Activated CD8-positive, alpha-beta memory T cell treated with anti-CD3 and anti-CD28 coated beads, Interleukin-2, amount 50 U/mL, for 24 hours (primary cell): ENCODE results near the gene MRPL16.

Experiments
- DNase-seq: peaks from one replicate; pipeline ENCODE4 v3.0.0-alpha.2; 2020; ENCODE audit errors: extremely low read depth

The MRPL16 gene

DNA sequence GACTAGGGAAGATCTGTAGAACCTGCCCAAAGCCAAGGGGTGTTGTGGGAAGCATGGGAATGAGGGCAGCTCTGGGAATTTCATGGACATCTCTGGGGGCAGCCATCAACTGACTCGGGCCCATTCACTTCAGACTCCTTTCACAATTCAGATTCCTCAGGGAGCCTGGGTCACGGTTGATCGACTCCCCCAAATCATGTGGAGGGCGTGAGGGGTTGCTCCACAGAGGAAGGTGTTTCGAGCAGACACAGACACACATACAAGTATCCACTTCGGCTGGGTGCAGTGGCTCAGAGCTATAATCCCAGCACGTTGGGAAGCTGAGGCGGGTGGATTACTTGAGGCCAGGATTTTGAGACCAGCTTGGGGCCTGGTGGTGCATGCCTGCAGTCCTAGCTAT is 39.7 kb downstream of the MRPL16 start:
- no peak for DNase-seq

DNA sequence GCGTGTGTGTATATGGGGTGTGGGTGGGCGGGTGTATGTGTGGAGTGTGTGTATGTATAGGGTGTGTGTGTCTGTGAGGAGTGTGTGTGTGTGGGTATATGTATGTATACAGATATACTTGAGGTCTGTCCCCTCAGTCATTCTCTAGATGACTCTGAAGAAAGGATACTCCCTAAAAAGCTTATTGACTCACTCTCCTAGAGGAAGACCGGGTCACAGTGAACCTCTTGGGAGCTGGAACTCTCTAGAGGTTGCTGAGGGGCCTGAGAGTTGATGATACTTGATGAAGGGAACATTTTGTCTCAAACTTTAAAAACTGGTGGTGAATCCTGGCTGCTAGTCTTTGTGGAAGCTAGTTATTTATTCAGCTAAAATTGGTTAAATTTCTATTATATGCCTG is 40.3 kb downstream of the MRPL16 start:
- no peak for DNase-seq

DNA sequence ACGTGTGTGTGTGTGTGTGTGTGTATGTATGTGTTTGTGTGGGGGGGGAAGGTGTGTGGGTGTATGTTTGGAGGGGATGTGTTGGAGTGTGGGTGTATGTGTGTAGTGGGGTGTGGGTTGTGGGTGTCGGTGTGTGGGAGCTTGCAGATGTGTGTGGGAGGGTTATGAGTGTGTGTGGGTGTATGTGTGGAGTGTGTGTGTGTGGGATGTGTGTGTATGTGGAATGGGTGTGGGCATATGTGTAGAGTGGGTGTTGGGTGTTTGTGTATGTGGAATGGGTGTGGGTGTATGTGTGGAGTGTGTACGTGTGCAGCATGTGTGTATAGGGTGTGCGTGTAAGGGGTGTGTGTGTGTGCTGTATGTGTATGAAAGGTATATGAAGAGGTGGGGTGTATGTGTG is 40.8 kb downstream of the MRPL16 start:
- no peak for DNase-seq

DNA sequence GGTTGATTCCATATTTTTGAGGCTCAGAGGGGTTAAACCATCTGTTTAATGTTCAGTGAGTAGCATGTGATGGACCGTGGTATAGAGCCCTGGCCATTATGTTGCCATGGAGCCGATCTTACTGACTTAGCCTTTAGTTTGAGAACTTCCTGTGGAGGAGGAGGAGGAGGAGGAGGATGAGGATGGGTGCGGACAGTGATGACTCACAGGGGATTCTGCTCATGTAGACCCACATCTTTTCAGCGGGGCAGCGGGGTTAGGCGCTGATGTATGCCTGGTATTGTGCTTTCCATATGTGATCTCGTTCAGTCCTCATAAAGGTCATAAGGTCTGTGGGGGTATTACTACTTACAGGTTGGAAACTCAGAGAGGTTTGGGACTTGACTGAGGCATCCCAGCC is 41.5 kb downstream of the MRPL16 start:
- DNase-seq, result no peak

DNA sequence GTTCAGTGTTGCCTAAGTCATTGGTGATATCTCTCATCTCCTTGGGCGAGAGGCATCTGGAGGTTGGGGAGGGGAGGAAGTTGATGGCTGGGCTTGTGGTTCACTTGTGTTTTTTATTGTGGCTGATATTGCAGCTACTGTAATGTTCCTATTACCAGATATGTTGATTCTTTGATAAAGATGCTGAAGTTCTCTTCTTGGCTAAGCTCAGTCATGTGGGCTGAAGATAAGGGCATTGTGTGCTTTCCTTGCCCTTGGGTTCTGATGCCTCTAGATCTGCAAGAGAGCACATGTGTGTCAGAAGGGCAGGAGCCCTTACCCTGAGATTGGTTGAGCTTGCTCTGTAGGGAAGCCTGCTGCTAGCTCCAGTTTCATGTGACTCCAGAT is 43.4 kb downstream of the MRPL16 start:
- DNase-seq, result no peak

DNA sequence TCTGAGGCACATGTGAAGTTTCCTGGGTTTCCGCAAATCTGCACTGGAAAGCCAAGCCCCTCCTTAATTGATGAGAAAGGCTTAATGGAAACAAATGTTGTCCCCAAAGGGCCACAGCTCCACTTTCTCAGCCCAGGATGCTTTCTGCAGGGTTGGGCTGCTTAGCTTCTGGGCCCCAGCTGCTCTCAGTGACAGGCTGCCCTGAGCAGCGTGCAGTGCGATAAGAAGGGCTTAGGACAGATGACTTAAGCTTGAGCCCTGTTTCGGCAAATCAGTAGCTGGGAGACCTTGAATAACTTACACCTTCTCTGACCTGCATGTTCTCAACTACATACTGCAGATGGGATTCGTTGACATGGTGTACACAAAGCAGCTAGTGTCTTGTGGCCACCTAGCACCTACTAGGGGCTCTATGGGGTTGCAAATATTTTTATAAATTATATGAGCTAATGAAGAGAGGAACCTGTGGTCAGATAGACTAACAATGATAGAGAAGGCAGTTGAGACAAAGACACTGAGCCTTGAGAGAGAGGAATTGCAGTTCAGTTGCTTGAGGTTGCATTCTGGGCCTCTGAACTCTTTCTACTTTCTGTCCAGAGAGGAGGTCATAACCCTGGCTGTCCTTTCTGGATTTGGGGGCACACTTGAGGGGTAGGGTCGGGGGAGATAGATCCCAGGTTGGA is 43.9 kb downstream of the MRPL16 start:
- DNase-seq, result no peak

DNA sequence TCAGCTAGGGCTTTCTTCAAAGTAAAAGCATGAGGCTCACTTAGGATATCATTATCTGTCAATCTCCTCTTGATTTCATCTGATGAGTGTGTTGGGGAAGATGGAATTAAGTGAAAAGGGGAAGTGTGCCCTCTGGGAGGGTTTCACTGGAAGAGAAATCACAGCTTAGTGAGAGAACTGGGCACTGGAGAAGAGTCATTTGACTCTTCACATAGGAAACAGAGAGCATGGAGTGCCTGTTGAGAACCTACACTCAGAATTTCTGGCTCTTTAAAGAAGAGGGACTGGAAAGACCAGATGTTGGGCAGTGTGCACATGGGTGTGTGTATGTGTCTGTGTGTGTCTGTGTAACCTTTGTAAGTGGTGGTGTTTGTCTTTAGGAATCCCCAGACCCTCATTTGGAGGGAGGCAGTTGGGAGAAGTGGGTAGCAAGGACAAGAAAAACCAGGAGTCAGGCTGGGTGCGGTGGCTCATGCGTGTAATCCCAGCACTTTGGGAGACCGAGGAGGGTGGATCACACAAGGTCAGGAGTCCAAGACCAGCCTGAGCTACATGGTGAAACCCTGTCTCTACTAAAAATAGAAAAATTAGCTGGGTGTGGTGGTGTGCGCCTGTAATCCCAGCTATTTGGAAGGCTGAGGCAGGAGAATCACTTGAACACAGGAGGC is 45.4 kb downstream of the MRPL16 start:
- no peak for DNase-seq

DNA sequence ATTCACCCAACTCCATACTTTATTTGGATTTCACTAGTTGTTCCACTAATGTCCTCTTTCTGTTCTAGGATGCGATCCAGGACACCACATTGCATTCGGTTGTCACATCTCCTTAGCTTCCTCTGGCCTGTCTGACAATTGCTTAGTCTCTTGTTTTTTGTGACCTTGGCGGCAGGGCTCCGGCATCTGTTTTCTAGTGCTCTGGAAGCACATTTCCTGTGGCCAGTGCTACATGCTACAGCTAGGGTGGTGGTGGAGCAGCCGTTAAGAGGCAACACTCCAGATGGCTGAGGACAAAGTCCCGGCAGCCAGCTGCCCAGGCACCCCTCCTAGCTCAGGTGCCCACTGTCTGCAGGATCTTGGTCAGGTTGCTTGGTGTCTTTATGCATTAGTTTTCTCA is 48.6 kb downstream of the MRPL16 start:
- DNase-seq, result no peak

DNA sequence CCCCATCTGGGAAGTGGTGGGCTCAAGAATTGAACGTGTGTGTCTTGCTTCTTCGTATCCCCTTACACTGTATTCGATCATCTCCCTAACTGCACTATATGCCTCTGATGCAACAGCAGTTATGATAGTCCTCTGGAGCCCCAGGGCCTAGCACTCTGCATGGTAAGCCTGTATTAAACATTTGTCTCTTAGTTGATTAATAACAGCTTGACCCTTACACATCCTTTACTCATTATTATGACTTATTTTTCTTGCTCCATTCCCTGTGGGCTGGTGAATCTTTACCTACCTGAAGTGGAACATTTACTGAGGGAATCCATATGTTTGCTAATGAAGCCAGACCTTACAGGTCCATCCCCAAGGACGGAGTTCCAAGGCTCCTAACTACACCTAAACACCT is 49.8 kb downstream of the MRPL16 start:
- DNase-seq, result no peak

DNA sequence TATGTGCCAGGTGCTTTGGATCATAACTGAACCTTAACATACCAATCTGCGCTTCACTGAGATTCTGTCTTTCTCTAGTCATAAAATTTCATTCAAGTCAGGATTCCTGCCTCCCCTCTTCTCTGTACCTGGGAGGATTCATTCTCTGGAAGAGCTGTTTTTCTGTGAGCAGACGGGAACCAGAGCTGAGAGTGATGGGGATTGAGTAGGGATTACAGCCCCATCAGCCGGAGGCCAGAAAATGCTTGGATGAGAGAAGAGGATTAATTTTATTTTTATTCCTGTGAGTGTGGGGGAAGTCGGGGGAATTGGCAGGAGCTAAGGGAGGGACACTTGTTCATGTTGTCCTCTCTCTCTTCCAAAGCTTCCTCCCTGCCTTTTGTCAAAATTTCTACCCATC is 50.7 kb downstream of the MRPL16 start:
- no peak for DNase-seq

DNA sequence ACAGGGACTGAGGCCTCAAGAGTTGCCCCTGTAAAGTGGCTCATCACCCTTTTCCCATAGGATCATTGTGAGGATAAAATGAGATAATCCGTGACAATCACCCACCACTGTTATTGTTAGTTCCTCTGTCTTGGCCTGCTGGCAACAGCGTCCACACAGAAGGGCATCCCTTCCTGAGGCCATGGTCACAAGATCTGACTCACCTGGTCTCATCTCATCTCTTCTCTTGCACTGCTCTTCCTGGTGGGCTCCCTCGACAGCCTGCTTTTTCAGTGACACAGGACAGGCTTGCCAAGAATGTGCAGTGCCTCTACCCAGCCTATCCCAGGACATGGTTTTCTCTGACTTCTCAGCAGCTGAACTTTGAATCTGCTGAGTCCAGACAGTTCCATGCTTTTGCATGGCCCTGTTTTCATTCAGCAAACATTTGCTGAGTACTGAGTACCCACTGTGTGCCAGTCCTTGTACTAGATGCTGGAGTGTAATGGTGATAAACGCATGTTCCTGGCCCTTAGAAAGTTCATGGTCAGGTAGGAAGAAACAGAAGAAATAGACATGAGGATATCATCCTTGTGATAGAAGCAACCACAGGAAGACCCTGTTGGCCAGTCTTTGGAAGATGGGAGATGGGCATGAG is 52.1 kb downstream of the MRPL16 start:
- no peak for DNase-seq

DNA sequence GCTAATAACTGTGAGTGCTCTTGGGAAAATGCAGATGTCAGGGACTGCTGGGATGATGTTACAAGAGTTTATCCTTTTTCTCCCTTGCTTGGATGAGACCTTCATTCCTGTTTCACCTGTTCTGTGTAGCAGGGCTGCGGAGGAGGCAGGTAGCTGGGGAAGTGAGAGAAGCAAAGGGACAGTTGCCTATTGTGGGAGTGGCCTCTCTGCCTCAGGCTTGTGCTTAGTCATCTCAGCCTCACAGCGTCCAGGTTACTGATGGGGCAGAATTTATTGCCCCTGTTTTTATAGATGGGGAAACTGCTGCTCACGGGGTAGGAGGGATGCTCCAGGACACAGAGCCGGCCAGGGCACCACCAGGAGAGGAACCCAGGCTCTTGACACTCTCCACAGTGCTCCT is 53.7 kb downstream of the MRPL16 start:
- no peak for DNase-seq

DNA sequence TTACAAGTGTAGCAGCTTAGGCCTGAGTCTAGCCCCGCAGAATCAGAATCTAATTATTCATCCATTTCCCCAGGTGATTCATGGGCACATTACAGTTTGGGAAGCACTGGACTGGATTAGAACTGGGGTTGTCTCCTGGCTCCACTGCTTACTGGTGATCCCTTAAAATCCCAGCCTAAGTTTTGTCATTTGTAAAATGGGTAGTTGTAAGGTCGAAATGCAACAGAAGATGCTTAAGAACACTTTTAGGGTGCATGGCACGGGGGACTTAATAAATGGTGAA is 54.1 kb downstream of the MRPL16 start:
- DNase-seq, result no peak
